Stomach (tissue), 4 donors: Measurements from ENCODE around the gene HIPK3.

Experiments used
- POLR2A ChIP-seq, 4 donors: fragments of 450-650 bp; IDR thresholded peaks; one replicate each; pipeline ENCODE4 v1.6.1; 2016; ENCODE audit warnings: antibody characterized with exemption in 4 of 4, control low read depth in 2 of 4, mild to moderate bottlenecking in 1 of 4, moderate library complexity in 1 of 4
- POLR2AphosphoS5 ChIP-seq, 3 donors: sonication (generic); formaldehyde crosslinking; IDR thresholded peaks; one replicate each; pipeline ENCODE4 v1.6.1; 2016; ENCODE audit warnings: antibody characterized with exemption in 3 of 3

- TF ChIP-seq POLR2AphosphoS5 (IDR thresholded peaks at IDR 0.05) (no peak), POLR2A (IDR thresholded peaks at IDR 0.05) (no peak)
Observed at GRCh38 chr11:33320016-33320813, 63.0 kb downstream of the HIPK3 start.
